NCI-H1092 (cell line): ENCODE data around the gene MYO1E.

Source experiments
- DNase-seq: peaks from one replicate; lab custom pipeline; 2025; lab: John Stamatoyannopoulos, UW

The MYO1E gene

GRCh38 chr15:59260090-59260489, 112.6 kb downstream of the MYO1E start:
- no peak for DNase-seq

DNA sequence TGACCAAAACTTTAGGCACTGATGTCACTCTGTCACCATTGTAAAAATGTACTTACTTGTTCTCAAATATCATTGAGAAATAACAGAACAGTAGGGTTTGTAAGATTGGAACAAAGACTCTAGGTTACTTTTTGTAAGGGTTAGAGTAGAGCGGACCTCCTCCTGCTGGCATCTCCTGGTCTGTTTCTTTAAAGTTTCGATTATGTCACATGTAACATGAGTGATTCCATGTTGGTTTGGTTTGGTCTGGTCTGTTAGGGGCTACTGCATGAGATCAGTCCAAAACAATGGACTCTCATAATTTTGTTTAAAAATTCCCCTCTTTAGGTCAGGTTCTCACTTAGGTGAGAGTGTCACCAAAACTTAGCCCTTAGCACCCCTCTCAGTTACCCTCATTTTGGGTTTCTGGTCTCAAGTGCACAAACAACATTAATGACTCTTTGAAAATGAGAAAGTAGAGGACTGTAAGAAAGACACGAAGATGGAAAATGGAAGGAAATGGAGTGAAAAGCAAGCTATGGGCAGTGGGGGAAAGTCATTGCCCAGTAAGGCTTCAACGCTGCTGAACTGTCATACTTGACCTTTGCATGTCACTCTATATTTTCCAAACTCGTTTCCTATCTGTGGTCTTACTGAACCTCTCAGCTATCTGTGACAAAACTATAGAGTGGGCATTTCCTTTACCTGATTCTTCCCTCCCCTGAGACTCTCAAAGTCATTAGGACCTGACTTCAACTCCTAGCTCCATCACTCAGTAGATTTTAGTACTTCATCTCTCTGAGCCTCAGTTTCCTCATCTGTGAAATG, 113.3 kb downstream of the MYO1E start:
- no peak for DNase-seq

- DNase-seq = no peak
Measured at GRCh38 chr15:59258317-59258716, 114.4 kb downstream of the MYO1E start.

DNA sequence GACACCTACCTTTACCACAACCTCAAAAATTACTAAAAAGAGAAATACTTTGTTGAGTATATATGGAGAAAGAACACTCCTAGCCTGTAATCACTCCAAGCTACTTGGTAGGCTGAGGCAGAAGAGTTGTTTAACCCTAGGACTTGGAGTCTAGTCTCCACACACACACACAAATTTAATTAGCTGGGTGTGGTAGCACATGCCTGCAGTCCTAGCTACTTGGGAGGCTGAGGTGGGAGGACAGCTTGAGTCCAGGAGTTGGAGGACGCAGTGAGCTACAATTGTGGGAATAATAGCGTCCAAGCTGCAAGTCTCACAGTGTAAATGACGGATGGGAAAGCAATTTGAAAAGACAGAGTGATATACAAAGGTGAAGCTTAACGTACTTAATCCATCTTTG, 115.5 kb downstream of the MYO1E start:
- no peak for DNase-seq

DNA sequence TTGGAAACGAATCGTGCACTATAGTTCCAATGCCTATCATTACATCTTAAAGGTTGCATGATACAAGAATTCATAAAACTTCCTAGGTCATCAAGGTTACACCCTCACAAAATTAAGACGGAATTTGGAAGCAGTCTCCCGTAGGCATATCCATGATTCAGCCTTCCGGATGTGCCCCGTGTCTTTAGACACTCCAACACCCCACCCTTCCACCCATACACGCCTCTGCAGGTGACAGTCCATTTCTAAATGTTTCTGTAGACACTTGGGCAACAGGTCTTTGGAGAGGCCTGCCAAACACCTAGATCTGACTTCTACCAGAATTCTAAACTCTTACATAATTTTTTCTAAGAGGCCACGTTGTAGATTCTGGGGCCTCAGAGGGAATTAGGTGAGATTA, 116.2 kb downstream of the MYO1E start:
- no peak for DNase-seq

DNA sequence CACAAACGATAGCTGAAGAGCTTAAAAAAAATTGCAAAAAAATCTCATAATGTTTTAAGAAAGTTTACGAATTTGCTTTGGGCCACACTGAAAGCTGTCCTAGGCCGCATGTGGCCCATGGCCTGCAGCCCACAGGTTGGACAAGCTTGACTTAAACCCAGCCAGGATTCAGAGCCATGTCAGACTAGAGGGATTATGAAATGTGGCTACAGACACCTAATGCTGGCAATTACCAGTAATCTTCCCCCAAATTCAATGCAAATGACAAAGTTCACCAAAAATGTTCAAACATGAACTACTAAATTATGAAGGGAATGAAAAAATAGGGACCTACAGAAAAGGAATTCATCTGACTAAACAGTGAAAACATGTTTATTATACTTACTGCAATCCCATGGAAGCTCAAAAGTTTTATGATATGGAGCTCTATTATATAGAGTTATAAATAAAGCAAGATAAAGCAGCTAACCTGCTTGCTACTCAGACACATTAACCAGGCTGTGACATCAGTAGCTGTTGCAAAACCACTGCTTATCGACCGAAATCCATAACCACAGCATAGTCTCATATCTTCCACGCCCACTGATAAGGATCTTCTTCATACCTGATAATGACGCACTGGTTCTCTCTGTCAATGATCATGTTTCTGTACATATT, 116.9 kb downstream of the MYO1E start:
- DNase-seq = no peak

DNA sequence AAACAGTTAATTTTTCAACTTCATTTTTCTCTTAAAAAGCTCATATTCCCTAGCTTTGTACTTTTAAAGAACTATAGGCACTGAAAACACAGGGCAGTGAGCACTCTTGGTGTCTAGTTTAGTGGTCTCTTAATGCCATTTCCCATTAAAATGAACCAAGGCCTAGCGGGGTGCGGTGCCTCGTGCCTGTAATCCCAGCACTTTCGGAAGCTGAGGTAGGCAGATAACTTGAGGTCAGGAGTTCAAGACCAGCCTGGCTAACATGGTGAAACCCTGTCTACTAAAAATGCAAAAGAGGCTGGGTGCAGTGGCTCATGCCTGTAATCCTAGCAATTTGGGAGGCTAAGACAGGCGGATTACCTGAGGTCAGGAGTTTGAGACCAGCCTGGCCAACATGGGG, 120.5 kb downstream of the MYO1E start:
- no peak for DNase-seq

- DNase-seq = no peak
Measured at GRCh38 chr15:59251001-59251845, 121.4 kb downstream of the MYO1E start.

DNA sequence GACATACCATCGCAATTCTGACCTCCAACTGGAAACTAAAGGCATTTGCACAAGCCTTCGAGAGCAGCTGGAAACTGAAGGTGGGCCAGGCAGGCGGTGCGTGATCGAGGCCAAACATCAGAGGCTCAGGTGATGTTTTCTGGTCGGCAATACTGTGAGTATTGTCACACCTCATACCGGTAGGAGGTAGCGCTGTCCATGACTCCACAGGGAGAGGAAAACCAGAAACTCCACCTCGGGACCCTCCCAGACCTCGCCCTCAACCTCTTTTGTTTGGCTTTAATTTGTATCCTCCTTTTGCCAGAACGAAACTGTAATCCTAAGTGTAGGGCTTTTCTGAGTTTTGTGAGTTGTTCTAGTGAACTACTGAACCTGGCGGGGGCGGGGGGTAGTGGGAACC, 122.4 kb downstream of the MYO1E start:
- no peak for DNase-seq

- no peak for DNase-seq
Measured at GRCh38 chr15:59249816-59250215, 122.9 kb downstream of the MYO1E start.

DNA sequence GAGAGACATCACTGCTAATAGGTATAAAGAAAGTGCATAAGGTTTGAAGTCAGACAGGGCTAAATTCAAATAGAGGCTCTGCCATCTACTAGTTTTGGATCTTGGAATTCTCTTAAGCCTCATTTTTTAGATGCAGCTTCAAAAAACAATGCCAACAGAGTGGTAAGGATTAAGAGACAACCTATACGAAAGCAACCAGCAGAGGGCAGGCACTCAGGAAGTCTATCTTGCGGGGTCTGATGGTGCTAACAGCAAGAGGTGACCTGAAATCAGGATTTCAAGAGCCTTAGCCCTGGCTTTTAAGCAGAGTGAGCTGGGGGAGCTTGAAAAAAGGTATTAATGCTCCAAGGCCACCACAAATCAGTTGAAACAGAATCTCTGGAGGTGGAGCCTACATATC, 125.3 kb downstream of the MYO1E start:
- DNase-seq = peak; percentile 4

- DNase-seq = no peak
Measured at GRCh38 chr15:59245559-59245958, 127.1 kb downstream of the MYO1E start.

- no peak for DNase-seq
Measured at GRCh38 chr15:59244337-59244736, 128.3 kb downstream of the MYO1E start.

DNA sequence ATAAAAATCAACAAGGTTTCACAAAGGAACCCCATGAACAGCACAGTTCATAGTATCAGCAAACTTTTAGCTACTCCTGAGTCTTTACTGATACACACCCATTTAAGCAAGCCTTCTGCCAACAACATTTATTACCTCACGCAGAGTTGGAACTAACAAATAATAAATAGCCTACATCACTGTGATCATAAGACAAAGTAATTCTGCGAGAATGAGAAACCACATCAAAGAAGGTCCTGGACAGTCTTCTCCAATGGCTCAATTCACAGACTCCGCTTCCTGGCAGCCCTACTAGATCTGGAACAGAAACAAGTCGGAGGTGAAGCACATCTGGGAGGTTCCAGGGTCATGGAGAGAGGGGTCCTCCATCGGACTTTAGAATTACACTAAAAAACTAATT, 129.0 kb downstream of the MYO1E start:
- no peak for DNase-seq

GRCh38 chr15:59242649-59243048, 130.0 kb downstream of the MYO1E start:
- no peak for DNase-seq

DNA sequence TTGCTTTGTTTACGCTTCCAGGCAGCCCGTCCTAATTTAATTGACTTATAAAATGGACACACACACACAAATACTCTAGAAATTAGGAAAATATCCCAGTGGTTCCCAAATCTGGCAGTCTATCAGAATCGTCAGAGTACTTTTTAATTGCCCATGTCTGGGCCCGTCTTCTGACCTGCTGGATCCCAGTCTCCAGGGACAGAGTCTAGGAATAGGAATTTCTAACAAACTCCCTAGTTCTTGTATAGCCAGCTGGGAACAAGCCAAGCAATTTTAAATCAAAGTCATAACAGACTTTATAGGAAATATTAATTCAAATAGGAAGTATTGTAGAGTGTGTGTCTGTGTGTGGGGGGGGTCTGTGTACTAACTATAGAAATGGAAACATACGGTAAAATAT, 132.6 kb downstream of the MYO1E start:
- DNase-seq = no peak

- DNase-seq = no peak
Measured at GRCh38 chr15:59237924-59238331, 134.7 kb downstream of the MYO1E start.

DNA sequence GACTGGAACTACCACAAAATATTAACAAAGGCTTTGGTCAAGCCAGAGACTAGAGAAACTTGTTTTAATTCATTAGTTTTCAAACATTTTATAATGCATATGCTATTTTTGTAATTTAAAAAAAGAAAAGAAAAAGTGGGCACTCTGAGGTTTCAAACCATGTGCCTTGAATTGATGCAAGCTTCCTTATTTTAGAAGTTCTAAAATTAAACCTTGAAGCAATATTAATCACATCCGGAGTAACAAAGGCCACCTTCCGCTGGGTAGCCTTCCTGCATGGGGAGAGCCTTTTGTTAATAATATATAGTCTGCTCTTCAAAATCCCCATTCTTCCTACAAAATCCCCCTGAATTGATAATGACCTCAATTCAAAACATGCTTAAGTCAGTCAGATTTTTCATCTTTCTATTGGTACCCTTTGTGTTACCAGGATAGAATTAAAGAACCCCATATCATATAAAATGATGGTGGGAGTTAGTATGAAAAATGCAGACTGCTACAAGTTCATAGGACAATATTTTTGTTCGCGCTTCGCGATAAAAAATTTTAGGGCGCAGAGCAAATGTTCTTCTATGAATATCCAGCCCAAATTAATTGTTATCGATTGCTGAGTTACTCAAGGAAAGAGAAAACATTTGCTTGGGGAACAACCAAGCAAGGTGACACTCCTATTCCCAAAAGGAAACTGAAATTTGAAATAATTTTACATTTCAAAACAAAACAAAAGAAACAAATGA, 135.4 kb downstream of the MYO1E start:
- DNase-seq = no peak

- no peak for DNase-seq
Measured at GRCh38 chr15:59236394-59236793, 136.3 kb downstream of the MYO1E start.

DNA sequence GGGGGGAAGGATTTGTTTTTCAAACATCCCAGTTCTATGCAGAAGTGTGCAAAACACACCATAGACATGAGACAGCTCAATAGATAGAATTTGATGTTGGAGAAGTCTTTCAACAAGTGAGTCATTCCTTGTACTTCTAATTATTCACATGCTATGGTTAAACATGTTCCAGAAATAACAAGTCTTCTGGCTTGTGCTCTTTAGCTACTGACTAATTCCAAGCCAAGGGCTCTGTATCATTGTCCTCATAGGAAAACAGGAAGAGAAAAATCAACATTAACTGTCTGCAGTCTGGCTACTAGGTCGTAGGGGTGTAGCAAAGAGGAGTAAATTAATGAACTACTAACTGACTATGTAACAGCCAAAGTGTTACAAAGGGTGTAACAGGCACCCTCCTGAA, 140.2 kb downstream of the MYO1E start:
- no peak for DNase-seq

DNA sequence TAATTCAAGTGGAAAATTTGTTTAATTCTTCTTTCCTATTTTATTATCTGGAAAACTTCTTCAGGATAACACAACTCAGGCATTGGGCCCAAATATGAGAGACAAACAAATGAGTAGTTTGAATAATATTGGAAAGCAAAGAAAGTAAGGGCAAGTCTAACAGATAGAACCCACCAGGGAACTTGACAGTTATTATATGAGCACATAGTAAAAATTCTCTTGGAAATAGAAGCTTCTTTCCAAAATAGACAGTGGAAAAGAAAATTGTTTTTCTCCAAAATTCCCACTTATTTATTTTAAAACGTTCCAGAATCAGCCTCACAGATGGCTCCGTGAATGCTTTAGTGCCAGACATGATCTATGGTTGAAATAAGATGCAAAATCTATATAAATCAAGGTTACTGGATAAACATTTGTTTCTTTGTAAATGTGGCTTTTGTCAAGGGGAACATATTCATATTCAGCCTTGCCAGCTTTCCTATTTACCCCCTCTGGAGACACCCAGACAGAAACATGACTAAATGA, 142.1 kb downstream of the MYO1E start:
- no peak for DNase-seq

- DNase-seq = no peak
Measured at GRCh38 chr15:59229453-59229852, 143.2 kb downstream of the MYO1E start.
